H9 (cell line): Measurements from ENCODE around the gene CXCL1. TPM values are rescaled to one million over a fixed set of nuclear protein-coding genes. Genes with fewer than 3 reads are reported as not detected.

Source experiments
- DNase-seq: peaks from one replicate; pipeline ENCODE4 v3.0.0-alpha.2; 2017
- H2AFZ ChIP-seq: one replicate; pipeline ENCODE4 v1.6.1; 2013; ENCODE audit warnings: mild to moderate bottlenecking, low read length, control low read depth, moderate library complexity
- H2AK5ac ChIP-seq: 2 replicates; pipeline ENCODE4 v1.6.1; 2013; ENCODE audit warnings: low read length, control low read depth, mixed read lengths; ENCODE audit not compliant: insufficient read length
- H2BK120ac ChIP-seq: one replicate; pipeline ENCODE4 v1.6.1; 2013; ENCODE audit warnings: low read depth, mild to moderate bottlenecking, low read length, control low read depth, inconsistent platforms; ENCODE audit not compliant: poor library complexity, severe bottlenecking
- H2BK12ac ChIP-seq: 2 replicates; pipeline ENCODE4 v1.6.1; 2013; ENCODE audit warnings: low read length, control low read depth, mixed read lengths, low read depth; ENCODE audit not compliant: insufficient read length
- H2BK15ac ChIP-seq: 2 replicates; pipeline ENCODE4 v1.6.1; 2013; ENCODE audit warnings: low read depth, low read length, control low read depth
- H2BK20ac ChIP-seq: one replicate; pipeline ENCODE4 v1.6.1; 2013; ENCODE audit warnings: low read depth, mild to moderate bottlenecking, low read length, control low read depth, inconsistent platforms; ENCODE audit not compliant: poor library complexity, severe bottlenecking
- H2BK5ac ChIP-seq: 2 replicates; pipeline ENCODE4 v1.6.1; 2013; ENCODE audit warnings: low read length, control low read depth, mixed read lengths; ENCODE audit not compliant: insufficient read length
- H3K14ac ChIP-seq: 2 replicates; pipeline ENCODE4 v1.6.1; 2013; ENCODE audit warnings: low read length, control low read depth; ENCODE audit not compliant: insufficient read depth
- H3K18ac ChIP-seq: 2 replicates; pipeline ENCODE4 v1.6.1; 2013; ENCODE audit warnings: low read depth, mild to moderate bottlenecking, mixed read lengths, low read length, control low read depth; ENCODE audit not compliant: insufficient read length
- H3K23ac ChIP-seq: 2 replicates; pipeline ENCODE4 v1.6.1; 2013; ENCODE audit warnings: low read length, control low read depth, mixed read lengths, low read depth; ENCODE audit not compliant: insufficient read length
- H3K23me2 ChIP-seq: 2 replicates; pipeline ENCODE4 v1.6.1; 2013; ENCODE audit warnings: low read depth, mild to moderate bottlenecking, mixed read lengths, low read length, control low read depth; ENCODE audit not compliant: insufficient read length, poor library complexity, severe bottlenecking
- H3K27ac ChIP-seq: 2 replicates; pipeline ENCODE4 v1.5.1; 2013; ENCODE audit warnings: low read length, control low read depth, mixed read lengths, low read depth; ENCODE audit not compliant: insufficient read length
- H3K27me3 ChIP-seq: 2 replicates; pipeline ENCODE4 v1.6.1; 2013; ENCODE audit warnings: low read length, control low read depth, inconsistent platforms; ENCODE audit not compliant: insufficient read depth
- H3K4ac ChIP-seq: 2 replicates; pipeline ENCODE4 v1.6.1; 2013; ENCODE audit warnings: low read depth, mild to moderate bottlenecking, control low read depth, inconsistent platforms, low read length, moderate library complexity
- H3K4me1 ChIP-seq: 2 replicates; pipeline ENCODE4 v1.6.1; 2013; ENCODE audit warnings: low read length, control low read depth, inconsistent platforms; ENCODE audit not compliant: insufficient read depth
- H3K4me2 ChIP-seq: 2 replicates; pipeline ENCODE4 v1.6.1; 2013; ENCODE audit warnings: low read length, control low read depth, mixed read lengths; ENCODE audit not compliant: insufficient read length, insufficient read depth
- H3K56ac ChIP-seq: 2 replicates; pipeline ENCODE4 v1.6.1; 2013; ENCODE audit warnings: low read depth, mild to moderate bottlenecking, mixed read lengths, low read length, control low read depth; ENCODE audit not compliant: insufficient read length
- H3K79me1 ChIP-seq: 2 replicates; pipeline ENCODE4 v1.6.1; 2013; ENCODE audit warnings: low read depth, mild to moderate bottlenecking, moderate library complexity, low read length, control low read depth, inconsistent platforms; ENCODE audit not compliant: insufficient read depth, poor library complexity, severe bottlenecking
- H3K79me2 ChIP-seq: 2 replicates; pipeline ENCODE4 v1.6.1; 2013; ENCODE audit warnings: low read length, control low read depth, inconsistent platforms; ENCODE audit not compliant: insufficient read depth
- H3K9ac ChIP-seq: 2 replicates; pipeline ENCODE4 v1.6.1; 2013; ENCODE audit warnings: low read length, control low read depth, mixed read lengths; ENCODE audit not compliant: insufficient read length; ENCODE audit errors: extremely low read depth
- H3K9me3 ChIP-seq: one replicate; pipeline ENCODE4 v1.6.1; 2013; ENCODE audit warnings: low read depth, low read length, inconsistent platforms; ENCODE audit not compliant: control insufficient read depth
- H3T11ph ChIP-seq: one replicate; pipeline ENCODE4 v1.6.1; 2013; ENCODE audit warnings: mild to moderate bottlenecking, low read length, control low read depth, inconsistent platforms
- H4K20me1 ChIP-seq: one replicate; pipeline ENCODE4 v1.6.1; 2013; ENCODE audit not compliant: control insufficient read depth, insufficient read length, insufficient read depth
- H4K5ac ChIP-seq: 2 replicates; pipeline ENCODE4 v1.6.1; 2013; ENCODE audit warnings: low read depth, mild to moderate bottlenecking, mixed read lengths, low read length, control low read depth; ENCODE audit not compliant: insufficient read length
- H4K8ac ChIP-seq: replicated peaks from 2 replicates; pipeline ENCODE4 v1.6.1; 2013; ENCODE audit warnings: low read length, control low read depth, mixed read lengths, low read depth; ENCODE audit not compliant: insufficient read length
- H4K91ac ChIP-seq: 2 replicates; pipeline ENCODE4 v1.6.1; 2013; ENCODE audit warnings: low read depth, mild to moderate bottlenecking, moderate library complexity, mixed read lengths, low read length, control low read depth; ENCODE audit not compliant: insufficient read length
- H3K27ac Mint-ChIP-seq, 3 experiments: 2 replicates in 2 of 3; 3 replicates in 1 of 3; pipeline ENCODE4 v1.8.0; 2020 to 2021; ENCODE audit warnings: mixed read lengths in 3 of 3, mild to moderate bottlenecking in 1 of 3, moderate library complexity in 1 of 3
- H3K27me3 Mint-ChIP-seq: 2 replicates; pipeline ENCODE4 v1.8.0; 2021; ENCODE audit warnings: low read depth, mild to moderate bottlenecking, moderate library complexity, mixed read lengths
- H3K36me3 Mint-ChIP-seq, 3 experiments: 2 replicates in 2 of 3; 3 replicates in 1 of 3; pipeline ENCODE4 v1.8.0; 2020 to 2021; ENCODE audit warnings: low read depth in 3 of 3, mixed read lengths in 3 of 3; ENCODE audit not compliant: insufficient read depth in 1 of 3
- H3K4me1 Mint-ChIP-seq, 2 experiments: 2 replicates each; pipeline ENCODE4 v1.8.0; 2020; ENCODE audit warnings: mixed read lengths in 2 of 2
- H3K4me3 Mint-ChIP-seq, 2 experiments: 2 replicates in 1 of 2; 3 replicates in 1 of 2; pipeline ENCODE4 v1.8.0; 2020 to 2021; ENCODE audit warnings: mild to moderate bottlenecking in 2 of 2, mixed read lengths in 2 of 2, moderate library complexity in 1 of 2
- H3K9me3 Mint-ChIP-seq, 2 experiments: 2 replicates in 1 of 2; 3 replicates in 1 of 2; pipeline ENCODE4 v1.8.0; 2020; ENCODE audit warnings: mild to moderate bottlenecking in 2 of 2, mixed read lengths in 2 of 2, moderate library complexity in 1 of 2
- WGBS: extraction: QIAGEN DNeasy Blood & Tissue Kit; methylation state at CpG from one replicate; pipeline ENCODE4 v1.1.7; 2013; ENCODE audit warnings: missing lambda C conversion rate, low lambda C conversion rate, mixed read lengths; ENCODE audit not compliant: insufficient read length; ENCODE audit errors: extremely low coverage; 5-methylcytosine and 5-hydroxymethylcytosine counted together
- total RNA-seq: library from RNA; stranded (reverse); gene quantifications from 2 replicates; pipeline ENCODE4 v1.2.1, GENCODE V29; 2021
- TF ChIP-seq, protein P1 (sequence below): fragments of 200-600 bp; sonication (generic); conservative IDR thresholded peaks from 3 replicates; pipeline ENCODE4 v1.8.0; 2021; ENCODE audit warnings: antibody characterized with exemption, mild to moderate bottlenecking

CXCL1 gene
- total RNA-seq, 1 experiment from 2014 or later: 0.20 TPM

GRCh38 chr4:73902038-73902637, 32.9 kb downstream of the CXCL1 start:
- no peak overlapping the region for H3K4ac ChIP-seq
- H3K9me3 ChIP-seq: no peaks in the 10 kb centered on the region
- no peak overlapping the region for H2BK15ac ChIP-seq
- no peaks in the 10 kb centered on the region; a peak in 1 of 7 replicates for H3K36me3 Mint-ChIP-seq
- H3K18ac ChIP-seq: no peak overlapping the region
- peaks cover 3 to 7% of the 10 kb centered on the region in 2 experiments; a peak in 2 of 4 replicates for H3K4me1 Mint-ChIP-seq
- H3K4me3 Mint-ChIP-seq: no peak overlapping the region
- H2BK120ac ChIP-seq: no peak overlapping the region
- no peaks in the 10 kb centered on the region for H3K79me2 ChIP-seq
- H3K4me1 ChIP-seq: no peaks in the 10 kb centered on the region; the same call in 1 of the 2 replicates
- H2AFZ ChIP-seq: no peak overlapping the region
- TF ChIP-seq, protein P1, sequence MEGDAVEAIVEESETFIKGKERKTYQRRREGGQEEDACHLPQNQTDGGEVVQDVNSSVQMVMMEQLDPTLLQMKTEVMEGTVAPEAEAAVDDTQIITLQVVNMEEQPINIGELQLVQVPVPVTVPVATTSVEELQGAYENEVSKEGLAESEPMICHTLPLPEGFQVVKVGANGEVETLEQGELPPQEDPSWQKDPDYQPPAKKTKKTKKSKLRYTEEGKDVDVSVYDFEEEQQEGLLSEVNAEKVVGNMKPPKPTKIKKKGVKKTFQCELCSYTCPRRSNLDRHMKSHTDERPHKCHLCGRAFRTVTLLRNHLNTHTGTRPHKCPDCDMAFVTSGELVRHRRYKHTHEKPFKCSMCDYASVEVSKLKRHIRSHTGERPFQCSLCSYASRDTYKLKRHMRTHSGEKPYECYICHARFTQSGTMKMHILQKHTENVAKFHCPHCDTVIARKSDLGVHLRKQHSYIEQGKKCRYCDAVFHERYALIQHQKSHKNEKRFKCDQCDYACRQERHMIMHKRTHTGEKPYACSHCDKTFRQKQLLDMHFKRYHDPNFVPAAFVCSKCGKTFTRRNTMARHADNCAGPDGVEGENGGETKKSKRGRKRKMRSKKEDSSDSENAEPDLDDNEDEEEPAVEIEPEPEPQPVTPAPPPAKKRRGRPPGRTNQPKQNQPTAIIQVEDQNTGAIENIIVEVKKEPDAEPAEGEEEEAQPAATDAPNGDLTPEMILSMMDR: no peak
- H4K91ac ChIP-seq: no peak overlapping the region
- H2AK5ac ChIP-seq: no peak overlapping the region
- H3K27ac ChIP-seq: no peak overlapping the region
- no peaks in the 10 kb centered on the region for H4K20me1 ChIP-seq
- no peak overlapping the region for H4K8ac ChIP-seq
- H3K9me3 Mint-ChIP-seq: no peaks in the 10 kb centered on the region
- H3K56ac ChIP-seq: no peak overlapping the region
- no peak overlapping the region for H3T11ph ChIP-seq
- no peak overlapping the region for H3K14ac ChIP-seq
- no peak overlapping the region for H3K27ac Mint-ChIP-seq
- no peak overlapping the region for H2BK12ac ChIP-seq
- no peak for DNase-seq
- H3K27me3 ChIP-seq: no peaks in the 10 kb centered on the region
- no peak overlapping the region for H3K9ac ChIP-seq
- H3K27me3 Mint-ChIP-seq: no peaks in the 10 kb centered on the region
- WGBS: no CpG with 5 or more reads among the region's 1 CpG
- no peak overlapping the region for H4K5ac ChIP-seq
- no peak overlapping the region for H3K4me2 ChIP-seq
- H2BK20ac ChIP-seq: no peak overlapping the region
- H3K23ac ChIP-seq: no peak overlapping the region
- no peak overlapping the region for H2BK5ac ChIP-seq
- H3K79me1 ChIP-seq: no peaks in the 10 kb centered on the region
- H3K23me2 ChIP-seq: no peaks in the 10 kb centered on the region
